Stimulated activated CD4-positive, alpha-beta T cell treated with anti-CD3 and anti-CD28 coated beads, Interleukin-4, amount 100 ng/mL, for 1 hour (primary cell): Measurements from ENCODE around the gene HOXA5.
A peak's percentile ranks its signal among the peaks of the same experiment; 100 is the strongest.

Source experiments
- DNase-seq: peaks from one replicate; pipeline ENCODE4 v3.0.0-alpha.2; 2020

HOXA5 gene

DNA sequence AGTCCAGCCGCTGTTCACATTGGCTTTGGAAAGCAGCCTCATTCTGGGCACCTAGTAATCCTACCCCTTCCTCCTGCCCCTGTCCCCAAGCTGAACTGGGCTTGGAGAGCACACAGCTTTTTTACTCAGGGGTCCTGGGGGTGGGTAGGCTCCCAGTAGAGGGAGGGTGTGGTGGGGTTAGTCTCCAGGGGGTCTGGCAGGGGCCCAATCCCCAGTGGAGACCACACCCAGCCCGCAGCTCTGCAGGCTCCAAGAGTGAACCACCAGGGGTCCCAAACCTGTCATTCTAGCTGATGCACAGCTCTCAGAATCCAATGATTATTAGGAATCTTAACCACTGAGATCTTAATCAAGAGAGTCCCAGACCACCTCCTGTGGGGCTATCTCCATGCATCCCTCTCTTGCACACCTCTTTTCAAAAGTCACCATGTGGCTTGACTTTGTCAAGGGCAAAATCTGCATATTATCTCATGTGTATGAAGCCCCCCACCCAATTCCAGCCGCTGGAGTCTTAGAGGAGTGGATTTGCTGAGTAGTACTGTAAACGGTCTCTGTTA lies 38.9 kb upstream of the HOXA5 start:
- DNase-seq: no peak

GRCh38 chr7:27181795-27182275 lies 38.4 kb upstream of the HOXA5 start:
- no peak for DNase-seq

- DNase-seq: no peak
Measured at GRCh38 chr7:27180431-27181420, 37.2 kb upstream of the HOXA5 start.

DNA sequence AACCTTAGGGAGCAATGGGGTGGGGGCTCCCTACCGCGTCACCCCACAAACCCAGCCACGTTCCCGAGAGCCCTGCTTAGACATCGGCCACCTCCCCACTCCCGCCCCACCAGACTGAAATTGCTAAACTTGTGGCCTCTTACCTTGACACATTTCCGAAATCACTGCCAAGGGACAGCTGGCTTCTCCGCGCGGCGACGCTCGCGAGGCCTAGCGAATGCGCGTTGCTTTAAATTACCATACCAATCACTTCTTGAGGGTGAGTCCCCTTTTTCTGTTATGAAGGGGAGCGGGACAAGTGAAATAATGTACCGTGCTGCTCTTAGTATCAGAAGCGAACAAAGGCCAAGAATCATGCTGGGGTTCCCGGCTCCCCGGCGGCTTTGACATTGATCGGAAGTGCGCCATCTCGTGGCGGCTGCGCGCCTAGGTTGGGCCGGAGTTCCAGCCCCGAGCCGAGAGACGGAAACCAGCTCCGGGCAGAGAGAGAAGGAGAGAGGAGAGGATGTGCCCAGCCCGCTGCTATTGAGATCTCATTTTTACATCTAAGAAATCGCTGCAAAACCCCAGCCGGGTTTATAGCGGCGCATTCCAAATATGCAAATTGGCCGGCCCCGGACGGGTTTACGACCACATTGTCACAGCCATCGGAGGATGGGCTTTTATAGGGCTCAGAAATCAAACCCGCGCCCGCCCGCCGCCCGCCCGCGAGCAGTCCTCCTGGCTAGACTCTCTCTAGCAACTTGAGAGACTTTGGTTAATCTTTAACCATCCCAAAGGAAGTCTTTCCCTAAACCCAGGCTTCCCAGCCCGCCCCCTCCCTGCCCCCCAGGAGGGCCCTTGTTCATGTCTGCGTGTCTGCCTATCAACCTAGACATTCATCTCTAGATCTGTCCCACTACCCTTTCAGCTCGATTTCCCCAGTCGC lies 36.3 kb upstream of the HOXA5 start:
- DNase-seq: peak; percentile 72

DNA sequence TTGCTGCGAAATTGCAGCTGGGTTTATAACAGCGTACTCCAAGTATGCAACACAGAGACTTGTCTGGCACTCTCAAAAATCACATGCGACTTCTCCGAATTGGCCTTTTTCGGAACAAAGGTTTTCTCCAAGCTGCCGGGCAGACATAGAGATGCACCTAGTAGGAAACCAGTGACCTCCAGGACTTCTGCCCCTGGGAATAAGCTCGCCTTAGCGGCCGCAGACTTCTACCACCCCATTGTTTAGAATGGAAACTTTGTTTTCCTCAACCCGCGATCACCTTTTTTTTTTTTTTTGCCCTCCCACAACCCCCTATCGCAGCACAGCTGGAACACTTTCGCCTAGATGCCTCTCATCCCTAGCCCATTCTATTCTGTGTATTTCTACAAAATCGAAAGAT lies 35.5 kb upstream of the HOXA5 start:
- DNase-seq: no peak

DNA sequence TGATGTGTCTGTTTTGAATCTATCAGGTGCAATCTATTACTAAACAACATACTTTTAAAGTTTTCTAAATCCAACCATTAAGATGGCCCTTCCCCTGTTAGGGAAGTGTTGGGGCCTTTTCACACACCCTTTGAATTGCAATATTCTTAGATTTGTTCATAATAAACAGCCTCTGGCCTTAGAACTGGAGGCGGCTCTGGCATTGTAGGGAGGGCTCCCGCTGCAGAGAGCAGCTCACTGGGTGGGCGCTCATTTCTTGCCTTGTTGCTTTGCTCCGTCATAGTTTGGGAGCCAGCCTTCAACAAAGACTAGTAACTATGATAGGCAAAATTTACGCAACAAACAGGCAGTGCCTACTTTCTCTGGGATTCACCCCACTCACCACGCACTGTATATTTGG lies 34.9 kb upstream of the HOXA5 start:
- no peak for DNase-seq

GRCh38 chr7:27177795-27178320 lies 34.4 kb upstream of the HOXA5 start:
- no peak for DNase-seq

DNA sequence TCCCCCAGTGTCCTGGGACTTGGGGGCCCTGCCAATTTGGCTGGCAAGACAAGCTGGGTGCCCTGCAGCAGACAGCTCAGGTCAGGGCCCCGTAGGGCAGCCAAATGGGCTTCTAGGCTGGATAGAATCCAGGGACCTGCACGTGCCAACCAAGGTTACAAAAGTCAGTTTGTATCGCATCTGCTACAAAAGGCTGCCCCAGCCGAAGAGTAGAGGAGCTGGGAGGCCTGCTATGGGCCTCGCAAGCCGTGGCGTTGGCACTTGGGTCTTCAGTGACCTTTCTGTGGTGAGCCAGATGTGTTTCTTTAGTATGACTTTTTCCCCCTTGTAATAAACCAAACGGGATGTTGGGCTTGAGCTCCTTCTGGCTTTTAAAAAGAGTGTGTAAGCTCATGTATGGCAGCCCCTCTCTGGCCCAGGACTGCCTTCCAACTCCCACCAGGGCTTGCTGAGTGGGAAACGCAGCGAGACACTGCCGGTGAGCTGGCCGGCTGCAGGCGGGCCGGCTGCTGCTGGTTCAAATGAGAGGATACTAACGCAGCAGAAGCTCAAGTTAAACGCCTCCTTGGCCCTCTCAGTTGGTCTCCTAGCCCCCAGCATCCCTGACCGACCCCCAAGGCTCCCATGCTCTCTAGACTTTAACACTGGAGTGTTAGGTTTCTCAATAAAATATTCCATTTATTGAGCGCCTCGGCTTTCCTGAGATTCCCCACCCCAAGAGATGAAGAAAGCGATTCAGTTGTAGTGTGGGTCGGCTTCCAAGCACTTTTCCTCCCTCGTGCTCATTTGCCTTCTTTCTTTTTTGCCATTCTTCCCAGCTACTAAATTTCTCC lies 33.7 kb upstream of the HOXA5 start:
- no peak for DNase-seq

GRCh38 chr7:27176524-27176845 lies 33.0 kb upstream of the HOXA5 start:
- DNase-seq: no peak

DNA sequence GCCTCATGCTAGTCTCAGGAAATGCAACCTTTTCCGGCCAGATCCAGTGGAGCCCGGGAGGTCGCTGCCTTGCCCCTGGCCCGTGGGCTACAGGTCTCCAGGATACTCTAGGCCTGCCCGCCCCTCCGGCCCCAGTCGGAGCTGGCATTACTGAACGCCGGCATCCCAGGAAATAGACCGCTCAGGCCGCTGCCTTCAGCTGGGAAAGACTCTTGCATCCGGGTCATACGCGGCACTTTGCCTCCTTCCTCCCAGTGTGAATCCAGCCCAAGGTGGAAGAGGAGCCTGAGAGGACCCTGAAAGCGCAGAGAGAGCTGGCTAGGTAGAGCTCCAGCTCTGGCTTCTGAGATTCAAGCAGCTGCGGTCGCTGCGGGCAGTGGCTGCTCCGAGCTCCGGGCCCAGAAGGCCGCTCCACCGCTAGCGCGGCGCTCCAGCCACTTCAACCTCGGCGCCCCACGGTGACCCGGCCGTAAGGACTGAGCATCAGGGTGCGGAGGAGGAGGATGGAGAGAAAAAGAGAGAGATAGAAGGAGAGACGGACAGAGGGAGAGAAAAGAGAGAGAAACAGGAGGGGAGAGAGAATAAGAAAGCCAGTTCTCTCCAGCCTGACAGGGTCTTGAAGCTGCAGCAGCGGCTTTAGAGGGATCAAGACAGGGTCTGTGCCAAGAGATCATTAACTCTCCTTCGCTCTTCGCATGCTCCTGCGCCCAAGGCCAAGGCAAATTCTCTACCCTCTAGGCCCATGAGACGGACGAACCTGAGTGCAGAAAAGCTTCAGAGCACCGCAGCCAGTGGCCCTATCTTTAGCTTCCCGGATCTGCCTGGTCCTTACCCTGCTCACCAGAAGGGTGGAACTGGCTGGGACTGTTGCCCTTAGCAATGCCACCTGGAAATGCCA lies 32.4 kb upstream of the HOXA5 start:
- no peak for DNase-seq

DNA sequence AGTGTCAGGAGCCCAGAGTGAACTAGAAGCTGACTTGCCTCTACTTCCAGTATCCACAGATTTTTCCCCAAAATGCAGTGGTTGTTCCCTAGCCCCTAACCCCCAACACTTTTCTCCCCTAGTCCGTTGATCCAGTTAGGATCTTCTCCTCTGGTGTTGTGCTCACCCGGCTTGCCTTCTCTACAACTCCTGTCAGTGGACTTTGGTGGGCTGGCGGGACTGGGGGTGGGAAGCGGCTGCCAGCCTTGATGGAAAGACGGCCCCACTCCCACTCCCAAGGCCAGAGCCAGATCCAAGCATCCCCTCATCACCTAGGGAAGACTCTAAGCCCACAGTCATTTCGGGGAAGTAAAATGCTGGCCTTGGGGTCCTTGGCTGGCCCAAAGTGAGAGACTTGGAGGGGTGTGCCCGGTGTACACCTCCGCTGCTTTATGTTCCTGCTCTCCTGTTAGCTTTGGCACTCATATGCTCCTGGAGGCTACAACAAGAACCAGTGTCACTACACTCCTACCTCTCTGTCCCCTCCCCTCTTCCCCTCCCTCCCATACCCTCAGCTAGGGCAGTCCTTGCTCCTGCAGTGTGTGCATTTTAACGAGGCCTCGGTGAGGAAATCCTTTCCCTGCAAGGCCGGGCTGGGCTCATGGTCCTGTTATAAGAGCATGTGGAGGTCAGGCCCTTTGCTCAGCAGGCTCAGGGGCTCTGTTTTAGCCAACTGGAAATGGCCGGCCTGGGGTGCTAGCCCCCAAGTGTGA lies 31.6 kb upstream of the HOXA5 start:
- DNase-seq: no peak

- no peak for DNase-seq
Measured at GRCh38 chr7:27173956-27174873, 30.7 kb upstream of the HOXA5 start, which contains the start of gene HOXA10. Gene HOXA10 (minus strand): TSS chr7:27174320. CDS start chr7:27174306, 14 bp downstream.

GRCh38 chr7:27173511-27173955 lies 30.1 kb upstream of the HOXA5 start:
- DNase-seq: no peak

GRCh38 chr7:27172823-27173510 lies 29.5 kb upstream of the HOXA5 start:
- no peak for DNase-seq

GRCh38 chr7:27172315-27172774 lies 28.9 kb upstream of the HOXA5 start:
- no peak for DNase-seq

GRCh38 chr7:27171637-27172314 lies 28.3 kb upstream of the HOXA5 start:
- no peak for DNase-seq

GRCh38 chr7:27171325-27171636 lies 27.8 kb upstream of the HOXA5 start:
- DNase-seq: no peak
